C4-2B (cell line): Measurements from ENCODE around the gene TREML2.

Experiments used
- H3K27ac ChIP-seq: fragments of 450-650 bp; 2 replicates; pipeline ENCODE4 v1.5.1; 2017
- ZFX ChIP-seq: fragments of 450-650 bp; IDR thresholded peaks from 2 replicates; pipeline ENCODE4 v1.6.1; 2017
- TF ChIP-seq, protein P1 (sequence below): fragments of 450-650 bp; conservative IDR thresholded peaks from 2 replicates; pipeline ENCODE4 v1.5.1; 2017; ENCODE audit warnings: mild to moderate bottlenecking

TREML2 gene

GRCh38 chr6:41222045-41222444 lies 21.1 kb upstream of the TREML2 start:
- TF ChIP-seq, protein P1, sequence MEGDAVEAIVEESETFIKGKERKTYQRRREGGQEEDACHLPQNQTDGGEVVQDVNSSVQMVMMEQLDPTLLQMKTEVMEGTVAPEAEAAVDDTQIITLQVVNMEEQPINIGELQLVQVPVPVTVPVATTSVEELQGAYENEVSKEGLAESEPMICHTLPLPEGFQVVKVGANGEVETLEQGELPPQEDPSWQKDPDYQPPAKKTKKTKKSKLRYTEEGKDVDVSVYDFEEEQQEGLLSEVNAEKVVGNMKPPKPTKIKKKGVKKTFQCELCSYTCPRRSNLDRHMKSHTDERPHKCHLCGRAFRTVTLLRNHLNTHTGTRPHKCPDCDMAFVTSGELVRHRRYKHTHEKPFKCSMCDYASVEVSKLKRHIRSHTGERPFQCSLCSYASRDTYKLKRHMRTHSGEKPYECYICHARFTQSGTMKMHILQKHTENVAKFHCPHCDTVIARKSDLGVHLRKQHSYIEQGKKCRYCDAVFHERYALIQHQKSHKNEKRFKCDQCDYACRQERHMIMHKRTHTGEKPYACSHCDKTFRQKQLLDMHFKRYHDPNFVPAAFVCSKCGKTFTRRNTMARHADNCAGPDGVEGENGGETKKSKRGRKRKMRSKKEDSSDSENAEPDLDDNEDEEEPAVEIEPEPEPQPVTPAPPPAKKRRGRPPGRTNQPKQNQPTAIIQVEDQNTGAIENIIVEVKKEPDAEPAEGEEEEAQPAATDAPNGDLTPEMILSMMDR = no peak
- TF ChIP-seq ZFX = no peak
- H3K27ac ChIP-seq = no peak overlapping the region

DNA sequence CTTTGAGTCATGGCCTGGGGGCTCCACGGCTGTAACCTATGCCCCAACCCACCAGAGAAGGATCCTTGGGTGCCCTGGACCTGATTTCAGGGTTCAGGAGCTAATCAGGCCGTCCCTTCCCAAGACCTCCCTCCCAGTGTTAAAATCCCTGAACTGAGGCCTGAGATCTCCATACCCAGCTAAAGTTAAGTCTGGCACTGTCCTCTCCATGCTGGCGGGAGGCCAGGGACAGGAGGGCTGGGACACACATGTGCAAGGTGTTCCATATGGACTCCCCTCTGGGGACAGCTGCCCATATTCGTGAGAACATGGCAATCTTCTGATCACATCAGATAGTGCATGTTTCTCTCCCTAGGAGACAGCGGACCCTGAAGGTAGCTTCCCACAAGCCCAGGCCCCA lies 15.7 kb upstream of the TREML2 start:
- no peak overlapping the region for H3K27ac ChIP-seq
- TF ChIP-seq, protein P1 = no peak
- no peak for TF ChIP-seq ZFX

DNA sequence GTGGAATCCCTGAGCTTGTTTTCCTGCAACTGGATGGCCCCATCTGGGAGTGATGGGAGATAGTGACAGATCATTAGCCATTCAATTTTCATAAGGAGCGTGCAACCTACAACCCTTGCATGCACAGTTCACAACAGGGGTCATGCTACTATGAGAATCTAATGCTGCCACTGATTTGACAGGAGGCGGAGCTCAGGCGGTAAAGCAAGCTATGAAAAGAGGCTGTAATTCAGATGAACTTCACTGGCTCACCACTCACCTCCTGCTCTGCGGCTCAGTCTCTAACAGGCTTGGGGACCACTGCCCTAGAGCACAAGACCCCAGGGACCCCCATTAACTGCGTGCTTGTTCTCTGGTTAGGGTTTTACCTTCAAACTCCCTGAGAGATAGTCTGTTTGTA lies 14.8 kb upstream of the TREML2 start:
- H3K27ac ChIP-seq = no peak overlapping the region
- TF ChIP-seq, protein P1 = no peak
- no peak for TF ChIP-seq ZFX

DNA sequence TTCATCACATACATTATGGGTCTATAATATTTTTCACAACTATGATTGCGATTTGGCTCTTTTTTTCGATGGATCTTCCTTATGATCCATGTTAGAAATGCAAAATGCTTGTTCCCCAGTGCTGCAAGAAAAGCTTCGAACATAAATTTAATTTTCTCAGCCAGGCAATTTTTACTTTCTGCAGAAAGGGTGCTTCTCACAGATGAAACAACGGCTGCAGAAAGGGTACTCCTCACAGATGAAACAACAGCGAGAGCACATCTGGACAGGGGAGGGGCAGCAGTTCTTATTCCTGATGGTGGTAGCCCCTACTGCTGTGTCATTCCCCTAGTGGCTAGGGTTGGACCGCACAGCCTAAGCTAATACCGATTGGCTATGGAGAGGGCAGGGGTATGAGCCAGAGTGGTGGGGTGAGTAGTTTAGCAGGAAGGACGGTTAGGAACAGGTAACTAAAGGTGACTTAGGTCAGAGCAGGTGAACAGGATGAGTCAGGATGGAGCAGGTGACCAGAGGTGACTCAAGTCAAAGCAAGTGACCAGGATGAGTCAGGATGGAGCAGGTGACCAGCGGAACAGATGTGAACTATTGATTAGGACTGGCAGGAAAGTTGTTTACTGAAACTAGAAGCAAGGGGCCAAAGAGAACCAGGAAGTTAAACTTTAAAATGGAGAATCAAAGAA lies 13.8 kb upstream of the TREML2 start:
- TF ChIP-seq, protein P1 = no peak
- TF ChIP-seq ZFX = no peak
- H3K27ac ChIP-seq = no peak overlapping the region

GRCh38 chr6:41209547-41210320 lies 8.8 kb upstream of the TREML2 start:
- TF ChIP-seq, protein P1 = no peak
- TF ChIP-seq ZFX = no peak

DNA sequence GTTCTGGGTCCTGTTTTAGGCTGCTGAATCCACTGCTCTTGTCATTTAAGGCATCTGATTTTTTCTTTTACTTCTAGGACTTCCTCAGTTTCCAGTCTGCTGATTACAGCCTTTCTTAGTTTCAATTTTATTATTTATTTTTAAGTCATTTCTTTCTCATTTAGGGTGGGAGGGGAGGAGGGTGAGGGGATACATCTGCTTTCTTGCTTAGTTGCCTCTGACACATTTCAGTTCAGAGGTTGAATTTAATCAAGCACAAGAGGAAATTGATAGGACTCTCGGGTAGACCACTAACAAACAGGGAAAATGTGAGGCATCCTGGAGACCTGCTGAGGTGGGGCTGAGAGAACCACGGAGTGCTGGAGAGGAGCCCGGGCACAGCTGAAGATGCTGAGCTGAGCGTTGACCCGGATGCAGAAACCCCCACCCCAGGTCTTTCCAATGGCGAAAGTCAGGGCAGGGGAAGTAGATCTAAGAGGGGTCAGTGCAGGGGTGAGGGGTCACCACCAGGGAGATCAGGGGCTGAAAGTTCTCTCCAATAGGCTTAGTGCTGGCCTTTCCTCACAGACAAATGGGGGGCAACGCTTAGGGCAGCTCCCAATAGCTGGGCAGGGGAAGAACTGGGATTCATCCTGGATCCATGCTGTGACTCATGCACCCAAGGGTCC lies 7.6 kb upstream of the TREML2 start:
- H3K27ac ChIP-seq = no peak overlapping the region
- TF ChIP-seq, protein P1 = no peak
- no peak for TF ChIP-seq ZFX

More at GRCh38 chr6:41209547-41210320, 8.8 kb upstream of the TREML2 start:
- H3K27ac ChIP-seq = no peak overlapping the region

DNA sequence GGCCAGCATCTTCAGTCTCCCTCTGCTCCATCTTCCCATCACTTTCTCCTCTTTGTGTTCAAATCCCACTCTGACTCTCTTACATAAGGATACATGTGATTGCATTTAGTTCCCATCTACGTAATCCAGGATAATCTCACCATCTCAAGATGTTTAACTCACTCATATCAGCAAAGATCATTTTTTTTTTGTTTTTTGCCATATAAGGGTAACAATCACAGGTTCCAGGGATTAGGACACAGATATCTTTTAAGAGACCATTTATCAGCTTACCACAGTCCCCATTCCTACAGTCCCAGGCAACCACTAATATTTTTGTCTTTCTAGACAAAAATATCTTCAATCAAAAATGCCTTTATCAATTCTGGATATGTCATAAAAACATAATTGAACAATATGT lies 3.2 kb upstream of the TREML2 start:
- TF ChIP-seq, protein P1 = no peak
- no peak for TF ChIP-seq ZFX
- H3K27ac ChIP-seq = no peak overlapping the region
